GM12864 (cell line): ENCODE data around the gene GASK1A.

Experiments
- DNase-seq: peaks from one replicate; pipeline ENCODE4 v3.0.0-alpha.2; 2011; ENCODE audit warnings: low read depth
- H3K4me3 ChIP-seq: 2 replicates; pipeline ENCODE4 v1.5.1; 2011; ENCODE audit warnings: mild to moderate bottlenecking, low read depth, low read length, control low read depth
- TF ChIP-seq, protein P1 (sequence below): IDR thresholded peaks from 2 replicates; pipeline ENCODE4 v1.5.1; 2011; ENCODE audit warnings: low read depth, mild to moderate bottlenecking, moderate library complexity, low read length, control low read depth, inconsistent platforms; ENCODE audit errors: missing control alignments

Gene GASK1A

DNA sequence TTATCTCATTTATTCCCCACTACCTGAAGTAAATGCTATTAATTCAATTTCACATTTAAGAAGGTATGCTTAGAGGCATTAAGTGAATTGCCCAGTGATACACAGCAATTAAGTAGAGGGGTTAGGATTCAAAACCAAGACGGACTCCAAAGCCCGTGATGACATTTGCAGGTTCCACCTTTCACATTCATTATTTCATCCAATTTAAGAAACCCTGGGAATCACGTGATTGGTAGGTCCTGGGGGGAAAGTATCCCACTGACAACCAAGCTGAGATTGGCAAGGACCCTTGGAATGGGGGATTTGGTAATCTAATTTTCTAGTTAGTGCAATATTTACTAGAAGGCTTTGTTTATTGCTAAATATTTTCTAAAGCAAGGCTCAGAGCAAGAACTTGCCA is 124.9 kb downstream of the GASK1A start:
- H3K4me3 ChIP-seq: no peak overlapping the region
- no peak for DNase-seq
- TF ChIP-seq, protein P1, sequence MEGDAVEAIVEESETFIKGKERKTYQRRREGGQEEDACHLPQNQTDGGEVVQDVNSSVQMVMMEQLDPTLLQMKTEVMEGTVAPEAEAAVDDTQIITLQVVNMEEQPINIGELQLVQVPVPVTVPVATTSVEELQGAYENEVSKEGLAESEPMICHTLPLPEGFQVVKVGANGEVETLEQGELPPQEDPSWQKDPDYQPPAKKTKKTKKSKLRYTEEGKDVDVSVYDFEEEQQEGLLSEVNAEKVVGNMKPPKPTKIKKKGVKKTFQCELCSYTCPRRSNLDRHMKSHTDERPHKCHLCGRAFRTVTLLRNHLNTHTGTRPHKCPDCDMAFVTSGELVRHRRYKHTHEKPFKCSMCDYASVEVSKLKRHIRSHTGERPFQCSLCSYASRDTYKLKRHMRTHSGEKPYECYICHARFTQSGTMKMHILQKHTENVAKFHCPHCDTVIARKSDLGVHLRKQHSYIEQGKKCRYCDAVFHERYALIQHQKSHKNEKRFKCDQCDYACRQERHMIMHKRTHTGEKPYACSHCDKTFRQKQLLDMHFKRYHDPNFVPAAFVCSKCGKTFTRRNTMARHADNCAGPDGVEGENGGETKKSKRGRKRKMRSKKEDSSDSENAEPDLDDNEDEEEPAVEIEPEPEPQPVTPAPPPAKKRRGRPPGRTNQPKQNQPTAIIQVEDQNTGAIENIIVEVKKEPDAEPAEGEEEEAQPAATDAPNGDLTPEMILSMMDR: no peak

GRCh38 chr3:43104660-43105595 is 125.8 kb downstream of the GASK1A start:
- TF ChIP-seq, protein P1: no peak
- DNase-seq: no peak
- H3K4me3 ChIP-seq: no peak overlapping the region

DNA sequence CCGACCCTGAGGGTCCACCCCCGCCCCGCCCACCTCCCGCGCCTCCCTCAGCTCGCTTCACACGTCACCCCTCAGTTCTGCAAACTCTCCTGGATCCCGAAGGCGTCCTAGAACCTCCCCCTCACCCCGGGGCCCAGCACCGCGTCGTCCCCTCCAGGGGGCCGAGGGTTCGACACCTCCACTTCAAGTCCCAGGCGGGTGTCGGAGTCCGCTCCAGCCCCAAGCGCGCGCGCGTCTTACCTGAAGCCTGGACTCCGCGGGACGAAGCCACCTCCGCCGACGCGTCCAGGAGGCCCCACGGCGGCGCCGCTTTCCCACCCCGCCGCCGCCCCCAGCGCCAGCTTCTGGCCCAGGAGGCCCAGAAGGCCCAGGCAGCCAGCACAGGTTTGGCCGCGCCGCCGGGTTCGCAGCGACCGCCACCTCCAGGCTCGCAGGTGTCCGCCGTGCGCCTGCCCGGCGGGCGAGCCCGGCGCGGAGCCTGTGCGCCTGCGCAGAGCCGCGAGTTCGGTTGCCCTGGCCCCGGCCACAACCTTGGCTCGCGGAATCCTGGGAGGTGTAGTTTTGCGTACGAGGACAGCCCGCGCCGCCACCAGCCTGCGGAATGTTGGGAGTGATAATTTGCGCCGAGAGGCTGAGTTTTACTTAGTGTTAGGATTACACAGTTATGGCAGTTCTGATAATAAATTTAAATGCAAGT is 126.6 kb downstream of the GASK1A start, which contains the start of gene POMGNT2:
Gene POMGNT2, minus strand, starts transcription at position 484 of the 697 bp plus-strand sequence. CDS start 24,648 bp downstream, outside the sequence.
- TF ChIP-seq, protein P1: no peak
- peak within 1 kb of the TSS; percentile 43 for H3K4me3 ChIP-seq
- DNase-seq: no peak

- DNase-seq: no peak
- TF ChIP-seq, protein P1: no peak
- H3K4me3 ChIP-seq: no peak overlapping the region
Observed at GRCh38 chr3:43106293-43106628, 127.2 kb downstream of the GASK1A start.
